Transverse colon (tissue), 3 donors: ENCODE measurements around the gene MAP1LC3B.

Experiments used
- CTCF ChIP-seq, 5 experiments: fragments of 200-600 bp in 3 of 5; fragments of 450-650 bp in 2 of 5; sonication (generic) in 3 of 5; IDR thresholded peaks; 1 replicate in 2 of 5; 2 replicates in 3 of 5; pipeline ENCODE4 v1.5.1; 2016 to 2017; ENCODE audit warnings: antibody characterized with exemption in 5 of 5, inconsistent platforms in 3 of 5, mild to moderate bottlenecking in 2 of 5, moderate library complexity in 1 of 5
- EP300 ChIP-seq: sonication (generic); formaldehyde crosslinking; IDR thresholded peaks from one replicate; pipeline ENCODE4 v1.6.1; 2017; ENCODE audit warnings: antibody characterized with exemption, low read depth
- POLR2A ChIP-seq: fragments of 450-650 bp; IDR thresholded peaks from one replicate; pipeline ENCODE4 v1.6.1; 2016; ENCODE audit warnings: antibody characterized with exemption, mild to moderate bottlenecking, moderate library complexity

GRCh38 chr16:87407511-87408112 lies 15.5 kb downstream of the MAP1LC3B start:
- no peak for TF ChIP-seq EP300
- no peak for TF ChIP-seq CTCF (IDR thresholded peaks at IDR 0.05)
- TF ChIP-seq POLR2A = no peak
